HG02623 (cell line): ENCODE data around the gene TMEM248.
"Not testable (repeated sequence)": the region's sequence is repeated elsewhere in the genome, so short reads cannot be mapped to it uniquely, and the experiment has no call there.

Source experiments
- ATAC-seq: cut with Tn5 transposase; IDR thresholded peaks from one replicate; pipeline ENCODE4 v1.9.1; 2021; ENCODE audit warnings: moderate library complexity; ENCODE audit not compliant: unreplicated experiment

The TMEM248 gene

DNA sequence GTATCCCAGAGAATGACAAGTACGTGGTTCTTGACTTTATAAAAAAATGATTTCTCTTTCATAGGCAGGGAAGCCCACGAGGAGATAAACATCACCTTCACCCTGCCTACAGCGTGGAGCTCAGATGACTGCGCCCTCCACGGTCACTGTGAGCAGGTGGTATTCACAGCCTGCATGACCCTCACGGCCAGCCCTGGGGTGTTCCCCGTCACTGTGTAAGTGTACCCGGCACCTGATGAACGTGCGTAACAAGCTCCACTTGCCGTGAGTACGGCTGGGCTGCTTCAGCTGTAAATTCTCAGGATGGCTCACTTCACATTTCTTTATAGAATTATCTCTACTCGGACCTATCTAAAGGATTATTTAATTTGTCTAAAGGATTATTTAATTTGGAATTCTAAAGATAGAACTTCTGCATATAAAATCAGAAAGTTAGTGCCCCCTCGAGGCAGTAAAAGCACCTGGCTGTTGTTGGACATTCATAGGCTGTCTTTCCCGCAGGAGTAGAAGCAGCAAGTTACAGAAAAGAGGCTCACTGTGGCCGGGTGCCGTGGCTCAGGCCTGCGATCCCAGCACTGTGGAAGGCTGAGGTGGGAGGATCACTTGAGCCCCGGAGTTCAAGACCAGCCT, 27.6 kb downstream of the TMEM248 start:
- ATAC-seq = no peak

DNA sequence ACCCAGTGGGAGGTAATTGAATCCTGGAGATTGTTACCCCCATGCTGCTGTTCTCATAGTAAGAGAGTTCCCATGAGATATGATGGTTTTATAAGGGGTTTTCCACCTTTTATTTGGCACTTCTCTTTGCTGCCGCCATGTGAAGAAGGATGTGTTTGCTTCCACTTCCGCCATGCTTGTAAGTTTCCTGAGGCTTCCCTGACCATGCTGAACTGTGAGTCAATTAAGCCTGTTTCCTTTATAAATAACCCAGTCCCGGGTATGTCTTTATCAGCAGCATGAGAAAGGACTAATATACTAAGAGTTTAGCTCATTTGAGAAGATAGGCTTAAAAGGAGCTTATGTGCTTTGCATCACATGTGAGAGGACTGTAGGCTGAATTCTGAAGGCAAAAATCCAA, 29.3 kb downstream of the TMEM248 start:
- ATAC-seq = no peak

- ATAC-seq = no peak
Measured at GRCh38 chr7:66950763-66951162, 29.7 kb downstream of the TMEM248 start.

- no peak for ATAC-seq
Measured at GRCh38 chr7:66952343-66953043, 31.5 kb downstream of the TMEM248 start.

DNA sequence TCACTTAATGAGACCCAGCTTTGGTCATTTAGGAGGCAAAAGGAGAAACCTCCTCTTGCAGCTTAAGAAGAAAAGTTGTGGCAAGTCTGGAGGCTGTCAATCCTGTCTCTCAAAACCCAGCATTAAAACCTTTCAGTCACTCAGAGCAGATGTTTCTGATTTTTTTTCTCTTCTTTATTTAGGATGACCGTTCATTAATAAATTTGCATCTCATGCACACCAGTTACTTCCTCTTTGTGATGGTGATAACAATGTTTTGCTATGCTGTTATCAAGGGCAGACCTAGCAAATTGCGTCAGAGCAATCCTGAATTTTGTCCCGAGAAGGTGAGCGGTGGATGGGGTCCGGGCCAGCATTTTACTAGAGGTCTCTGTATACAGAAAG, 32.0 kb downstream of the TMEM248 start:
- ATAC-seq = no peak

- no peak for ATAC-seq
Measured at GRCh38 chr7:66957595-66958290, 36.7 kb downstream of the TMEM248 start.

DNA sequence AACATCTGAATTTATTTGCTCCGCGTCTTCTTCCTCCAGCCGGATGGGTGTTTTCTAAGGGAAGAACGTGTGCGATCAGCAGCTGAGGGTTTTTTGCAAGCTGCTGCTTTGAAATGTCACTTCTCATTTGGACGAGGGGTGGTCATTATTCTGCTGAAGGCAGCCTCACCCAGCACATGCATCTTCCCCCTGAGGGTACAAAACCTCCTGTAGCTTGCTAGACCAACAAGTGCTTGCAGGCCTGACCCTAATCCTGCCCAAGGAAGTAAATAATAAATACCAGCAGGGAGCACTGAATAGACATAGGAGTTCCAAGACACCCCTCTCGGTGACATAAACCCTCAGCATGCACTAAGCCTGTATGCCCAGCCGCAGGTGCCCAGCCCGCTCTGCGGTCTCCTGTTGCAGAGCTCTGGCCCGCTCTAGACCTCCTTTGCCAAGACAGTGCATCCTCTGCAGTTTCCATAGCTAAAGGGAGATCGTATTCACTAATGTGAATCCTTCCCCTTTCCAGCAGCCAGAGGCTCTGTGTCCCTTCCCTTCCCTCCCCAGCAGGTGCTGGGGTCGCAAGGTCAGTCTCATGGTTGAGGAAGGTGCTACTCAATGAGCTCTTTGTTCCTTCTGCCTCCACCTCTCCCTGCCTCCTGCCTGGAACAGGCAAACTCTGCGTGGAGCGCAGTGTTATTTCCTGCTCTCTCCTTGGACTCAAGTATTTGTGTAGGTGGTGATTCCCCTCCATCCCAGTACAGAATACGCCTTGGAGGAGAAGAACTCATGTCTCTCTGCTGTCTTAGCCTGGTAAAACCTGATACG, 37.7 kb downstream of the TMEM248 start:
- no peak for ATAC-seq

DNA sequence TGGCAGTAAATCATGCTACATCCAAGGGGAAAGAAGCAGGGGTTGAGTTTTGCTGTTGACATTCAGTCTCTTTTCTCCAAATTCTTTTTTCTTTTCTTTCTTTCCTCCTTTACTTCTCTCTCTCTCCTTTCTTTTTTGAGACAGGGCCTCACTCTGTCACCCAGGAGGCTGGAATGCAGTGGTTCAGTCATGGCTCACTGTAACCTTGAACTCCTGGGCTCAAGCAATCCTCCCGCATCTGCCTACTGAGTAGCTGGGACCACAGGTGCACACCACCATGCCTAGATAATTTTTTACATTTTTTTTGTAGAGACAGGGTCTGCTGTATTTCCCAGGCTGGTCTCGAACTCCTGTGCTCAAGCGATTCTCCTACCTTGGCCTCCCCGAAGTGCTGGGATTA, 39.2 kb downstream of the TMEM248 start:
- no peak for ATAC-seq

- ATAC-seq = no peak
Measured at GRCh38 chr7:66961096-66961495, 40.1 kb downstream of the TMEM248 start.

GRCh38 chr7:66964411-66964810, 43.4 kb downstream of the TMEM248 start:
- ATAC-seq = no peak

- ATAC-seq = no peak
Measured at GRCh38 chr7:66967029-66967428, 46.0 kb downstream of the TMEM248 start.

- not testable (repeated sequence) for ATAC-seq
Measured at GRCh38 chr7:66969001-66969400, 48.0 kb downstream of the TMEM248 start.

- ATAC-seq = no peak
Measured at GRCh38 chr7:66970310-66970709, 49.3 kb downstream of the TMEM248 start.

DNA sequence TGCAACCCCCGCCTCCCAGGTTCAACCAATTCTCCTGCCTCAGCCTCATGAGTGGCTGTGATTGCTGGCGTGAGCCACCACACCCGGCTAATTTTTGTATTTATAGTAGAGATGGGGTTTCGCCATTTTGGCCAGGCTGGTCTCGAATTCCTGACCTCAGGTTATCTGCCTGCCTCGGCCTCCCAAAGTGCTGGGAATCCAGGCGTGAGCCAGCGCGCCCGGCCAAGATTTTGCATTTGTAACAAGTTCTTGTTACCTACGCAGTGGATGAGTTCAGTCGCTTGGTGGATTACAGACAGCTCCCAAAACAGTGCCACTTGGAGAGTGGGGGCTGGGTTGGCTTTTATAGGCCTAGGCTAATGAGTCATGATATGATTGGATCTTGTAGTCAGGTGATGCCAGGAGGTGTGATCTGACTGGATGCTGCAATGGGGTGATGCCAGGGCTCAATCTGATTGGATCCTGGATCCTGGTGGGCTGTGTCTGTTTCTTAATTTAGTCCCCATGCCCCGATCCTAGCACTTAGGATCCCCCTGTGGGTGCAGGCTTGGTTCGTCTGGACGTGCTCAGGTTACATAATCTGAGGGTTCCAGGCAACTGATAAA, 54.1 kb downstream of the TMEM248 start:
- no peak for ATAC-seq

DNA sequence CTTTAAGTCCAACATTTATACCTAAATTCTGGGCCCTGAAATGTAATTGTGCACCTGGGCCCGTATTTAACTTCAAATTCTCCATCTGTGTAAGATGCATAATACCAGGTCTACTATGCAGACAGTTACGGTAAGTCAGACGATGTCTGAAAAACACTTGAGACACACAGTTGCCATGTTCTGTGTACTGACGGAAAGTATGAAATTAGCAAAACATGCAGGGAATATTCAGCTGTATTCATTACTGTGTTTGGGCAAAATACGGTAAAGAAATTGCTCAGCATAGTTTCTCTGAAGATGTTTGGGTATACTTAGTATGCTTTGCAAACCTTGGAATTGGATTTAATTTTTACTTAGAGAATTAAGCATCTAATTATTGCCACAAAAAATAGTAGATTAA, 57.3 kb downstream of the TMEM248 start:
- ATAC-seq = not testable (repeated sequence)

- not testable (repeated sequence) for ATAC-seq
Measured at GRCh38 chr7:66979013-66979412, 58.0 kb downstream of the TMEM248 start.

GRCh38 chr7:66980336-66980735, 59.3 kb downstream of the TMEM248 start:
- not testable (repeated sequence) for ATAC-seq

- ATAC-seq = not testable (repeated sequence)
Measured at GRCh38 chr7:66989552-66989951, 68.5 kb downstream of the TMEM248 start.

DNA sequence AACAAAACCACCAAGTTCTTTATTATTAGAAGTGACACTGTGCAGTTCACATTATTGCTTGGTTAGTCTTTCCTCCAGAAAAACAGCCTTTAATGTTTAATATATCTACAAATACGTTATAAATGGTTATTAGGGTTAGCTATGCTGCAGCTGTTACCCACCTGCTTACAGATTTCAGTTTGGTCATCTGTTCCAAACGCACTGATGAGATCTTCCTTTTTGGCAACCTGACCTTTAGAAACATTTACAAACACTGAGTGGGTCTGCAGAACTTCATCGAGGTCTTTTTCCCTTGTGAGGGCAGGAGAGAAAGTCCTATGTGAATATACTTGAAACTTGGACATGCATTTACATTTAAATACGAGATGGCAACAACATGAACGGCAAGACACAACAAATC, 73.0 kb downstream of the TMEM248 start:
- not testable (repeated sequence) for ATAC-seq

DNA sequence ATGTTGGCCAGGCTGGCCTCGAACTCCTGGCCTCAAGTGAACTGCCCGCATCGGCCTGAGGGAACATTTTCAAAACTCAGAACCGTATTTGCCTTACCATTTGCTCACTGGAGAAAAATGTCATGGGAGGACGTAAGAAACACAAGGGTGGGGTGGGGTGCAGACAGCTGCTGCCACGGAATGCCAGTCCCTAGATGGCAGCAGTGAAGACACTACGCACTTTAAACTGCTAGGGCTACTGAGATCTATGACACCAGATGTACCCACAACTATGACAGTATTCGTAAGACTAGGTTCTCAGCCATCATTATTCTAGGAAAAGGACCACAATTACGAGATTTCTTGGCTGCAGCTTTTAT, 73.6 kb downstream of the TMEM248 start:
- peak; percentile 25 for ATAC-seq
